K562 (cell line): ENCODE data around the gene TM4SF5.
A peak's percentile ranks its signal among the peaks of the same experiment; 100 is the strongest.

ENCODE experiments used
- BHLHE40 ChIP-seq: IDR thresholded peaks from 2 replicates; pipeline ENCODE4 v1.6.1; 2011; ENCODE audit warnings: low read length, improper control_type of control experiment
- EGR1 ChIP-seq: fragments of 450-650 bp; conservative IDR thresholded peaks from 2 replicates; pipeline ENCODE4 v1.6.1; 2017; ENCODE audit warnings: mild to moderate bottlenecking
- HCFC1 ChIP-seq: IDR thresholded peaks from 2 replicates; pipeline ENCODE4 v1.6.1; 2012; ENCODE audit warnings: low read depth, low read length, improper control_type of control experiment
- JUNB ChIP-seq: fragments of 450-650 bp; formaldehyde crosslinking; conservative IDR thresholded peaks from 2 replicates; pipeline ENCODE4 v1.4.0; 2020; ENCODE audit warnings: mild to moderate bottlenecking
- PHB2 ChIP-seq: fragments of 450-650 bp; IDR thresholded peaks from 2 replicates; pipeline ENCODE4 v1.6.1; 2017; ENCODE audit warnings: low read depth
- TRIM28 ChIP-seq: fragments of 450-650 bp; IDR thresholded peaks from 2 replicates; pipeline ENCODE4 v1.6.1; 2017
- ZNF766 ChIP-seq: fragments of 200-800 bp; sonication (Bioruptor generic); conservative IDR thresholded peaks from 2 replicates; pipeline ENCODE4 v1.6.1; 2016; ENCODE audit warnings: missing genetic modification characterization, missing compliant biosample characterization
- TF ChIP-seq, protein P1 (sequence below): fragments of 450-650 bp; IDR thresholded peaks from 2 replicates; pipeline ENCODE4 v1.6.1; 2016; ENCODE audit warnings: mild to moderate bottlenecking, moderate library complexity
- TF ChIP-seq, protein P2 (sequence below): fragments of 250-450 bp; sonication (Bioruptor Pico); IDR thresholded peaks from 2 replicates; pipeline ENCODE4 v1.5.0; 2022; ENCODE audit warnings: mild to moderate bottlenecking

DNA sequence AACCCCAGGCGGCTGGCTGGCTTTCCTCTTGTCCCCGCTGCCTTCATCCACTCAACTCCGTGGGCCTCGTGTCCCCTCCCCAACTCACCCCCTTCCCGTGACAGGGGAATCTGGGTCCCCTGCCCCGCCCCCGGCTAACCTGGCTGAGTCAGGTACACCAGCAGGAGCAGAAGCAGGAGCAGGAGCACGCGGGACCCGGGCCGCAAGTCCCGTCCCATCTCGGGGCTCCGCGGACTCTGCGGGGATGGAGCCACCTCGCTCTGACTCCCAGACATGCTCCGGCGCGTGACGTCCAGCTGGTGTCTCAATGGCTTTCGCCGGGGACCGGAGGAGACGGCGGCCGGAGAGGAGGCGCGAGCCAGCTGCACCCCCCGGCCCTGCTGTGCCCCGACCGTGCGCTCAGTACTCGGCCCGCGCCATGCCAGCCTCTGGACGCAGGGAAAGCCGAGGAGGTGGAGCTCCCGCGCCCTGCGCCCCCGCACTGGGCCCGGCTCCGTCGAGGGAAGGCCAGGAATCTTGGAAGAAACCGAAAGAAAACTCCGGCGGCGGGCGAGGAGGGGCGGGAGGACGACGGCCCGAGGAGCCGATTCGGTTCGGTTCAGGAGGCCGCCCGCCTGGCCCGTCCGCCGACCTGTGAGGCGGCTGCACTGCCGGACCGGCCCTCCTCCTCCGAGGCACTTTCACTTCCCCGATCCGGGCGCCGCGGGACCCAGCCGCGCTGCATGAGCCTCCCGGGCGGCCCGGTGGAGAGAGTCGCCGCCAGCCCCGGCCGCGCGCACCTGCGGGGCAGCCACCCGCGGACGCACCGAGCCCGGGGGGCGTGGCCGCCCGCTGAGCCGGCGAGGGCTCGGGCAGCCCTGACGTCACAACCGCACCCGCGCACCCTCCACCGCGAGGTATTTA lies 32.3 kb upstream of the TM4SF5 start, which contains the start of the genes CXCL16 and ZMYND15:
- no peak for TF ChIP-seq TRIM28
- TF ChIP-seq JUNB, result no peak
- no peak for TF ChIP-seq ZNF766 (CRISPR knock-in tag)
- no peak for TF ChIP-seq PHB2
- no peak for TF ChIP-seq BHLHE40
- TF ChIP-seq, protein P1, sequence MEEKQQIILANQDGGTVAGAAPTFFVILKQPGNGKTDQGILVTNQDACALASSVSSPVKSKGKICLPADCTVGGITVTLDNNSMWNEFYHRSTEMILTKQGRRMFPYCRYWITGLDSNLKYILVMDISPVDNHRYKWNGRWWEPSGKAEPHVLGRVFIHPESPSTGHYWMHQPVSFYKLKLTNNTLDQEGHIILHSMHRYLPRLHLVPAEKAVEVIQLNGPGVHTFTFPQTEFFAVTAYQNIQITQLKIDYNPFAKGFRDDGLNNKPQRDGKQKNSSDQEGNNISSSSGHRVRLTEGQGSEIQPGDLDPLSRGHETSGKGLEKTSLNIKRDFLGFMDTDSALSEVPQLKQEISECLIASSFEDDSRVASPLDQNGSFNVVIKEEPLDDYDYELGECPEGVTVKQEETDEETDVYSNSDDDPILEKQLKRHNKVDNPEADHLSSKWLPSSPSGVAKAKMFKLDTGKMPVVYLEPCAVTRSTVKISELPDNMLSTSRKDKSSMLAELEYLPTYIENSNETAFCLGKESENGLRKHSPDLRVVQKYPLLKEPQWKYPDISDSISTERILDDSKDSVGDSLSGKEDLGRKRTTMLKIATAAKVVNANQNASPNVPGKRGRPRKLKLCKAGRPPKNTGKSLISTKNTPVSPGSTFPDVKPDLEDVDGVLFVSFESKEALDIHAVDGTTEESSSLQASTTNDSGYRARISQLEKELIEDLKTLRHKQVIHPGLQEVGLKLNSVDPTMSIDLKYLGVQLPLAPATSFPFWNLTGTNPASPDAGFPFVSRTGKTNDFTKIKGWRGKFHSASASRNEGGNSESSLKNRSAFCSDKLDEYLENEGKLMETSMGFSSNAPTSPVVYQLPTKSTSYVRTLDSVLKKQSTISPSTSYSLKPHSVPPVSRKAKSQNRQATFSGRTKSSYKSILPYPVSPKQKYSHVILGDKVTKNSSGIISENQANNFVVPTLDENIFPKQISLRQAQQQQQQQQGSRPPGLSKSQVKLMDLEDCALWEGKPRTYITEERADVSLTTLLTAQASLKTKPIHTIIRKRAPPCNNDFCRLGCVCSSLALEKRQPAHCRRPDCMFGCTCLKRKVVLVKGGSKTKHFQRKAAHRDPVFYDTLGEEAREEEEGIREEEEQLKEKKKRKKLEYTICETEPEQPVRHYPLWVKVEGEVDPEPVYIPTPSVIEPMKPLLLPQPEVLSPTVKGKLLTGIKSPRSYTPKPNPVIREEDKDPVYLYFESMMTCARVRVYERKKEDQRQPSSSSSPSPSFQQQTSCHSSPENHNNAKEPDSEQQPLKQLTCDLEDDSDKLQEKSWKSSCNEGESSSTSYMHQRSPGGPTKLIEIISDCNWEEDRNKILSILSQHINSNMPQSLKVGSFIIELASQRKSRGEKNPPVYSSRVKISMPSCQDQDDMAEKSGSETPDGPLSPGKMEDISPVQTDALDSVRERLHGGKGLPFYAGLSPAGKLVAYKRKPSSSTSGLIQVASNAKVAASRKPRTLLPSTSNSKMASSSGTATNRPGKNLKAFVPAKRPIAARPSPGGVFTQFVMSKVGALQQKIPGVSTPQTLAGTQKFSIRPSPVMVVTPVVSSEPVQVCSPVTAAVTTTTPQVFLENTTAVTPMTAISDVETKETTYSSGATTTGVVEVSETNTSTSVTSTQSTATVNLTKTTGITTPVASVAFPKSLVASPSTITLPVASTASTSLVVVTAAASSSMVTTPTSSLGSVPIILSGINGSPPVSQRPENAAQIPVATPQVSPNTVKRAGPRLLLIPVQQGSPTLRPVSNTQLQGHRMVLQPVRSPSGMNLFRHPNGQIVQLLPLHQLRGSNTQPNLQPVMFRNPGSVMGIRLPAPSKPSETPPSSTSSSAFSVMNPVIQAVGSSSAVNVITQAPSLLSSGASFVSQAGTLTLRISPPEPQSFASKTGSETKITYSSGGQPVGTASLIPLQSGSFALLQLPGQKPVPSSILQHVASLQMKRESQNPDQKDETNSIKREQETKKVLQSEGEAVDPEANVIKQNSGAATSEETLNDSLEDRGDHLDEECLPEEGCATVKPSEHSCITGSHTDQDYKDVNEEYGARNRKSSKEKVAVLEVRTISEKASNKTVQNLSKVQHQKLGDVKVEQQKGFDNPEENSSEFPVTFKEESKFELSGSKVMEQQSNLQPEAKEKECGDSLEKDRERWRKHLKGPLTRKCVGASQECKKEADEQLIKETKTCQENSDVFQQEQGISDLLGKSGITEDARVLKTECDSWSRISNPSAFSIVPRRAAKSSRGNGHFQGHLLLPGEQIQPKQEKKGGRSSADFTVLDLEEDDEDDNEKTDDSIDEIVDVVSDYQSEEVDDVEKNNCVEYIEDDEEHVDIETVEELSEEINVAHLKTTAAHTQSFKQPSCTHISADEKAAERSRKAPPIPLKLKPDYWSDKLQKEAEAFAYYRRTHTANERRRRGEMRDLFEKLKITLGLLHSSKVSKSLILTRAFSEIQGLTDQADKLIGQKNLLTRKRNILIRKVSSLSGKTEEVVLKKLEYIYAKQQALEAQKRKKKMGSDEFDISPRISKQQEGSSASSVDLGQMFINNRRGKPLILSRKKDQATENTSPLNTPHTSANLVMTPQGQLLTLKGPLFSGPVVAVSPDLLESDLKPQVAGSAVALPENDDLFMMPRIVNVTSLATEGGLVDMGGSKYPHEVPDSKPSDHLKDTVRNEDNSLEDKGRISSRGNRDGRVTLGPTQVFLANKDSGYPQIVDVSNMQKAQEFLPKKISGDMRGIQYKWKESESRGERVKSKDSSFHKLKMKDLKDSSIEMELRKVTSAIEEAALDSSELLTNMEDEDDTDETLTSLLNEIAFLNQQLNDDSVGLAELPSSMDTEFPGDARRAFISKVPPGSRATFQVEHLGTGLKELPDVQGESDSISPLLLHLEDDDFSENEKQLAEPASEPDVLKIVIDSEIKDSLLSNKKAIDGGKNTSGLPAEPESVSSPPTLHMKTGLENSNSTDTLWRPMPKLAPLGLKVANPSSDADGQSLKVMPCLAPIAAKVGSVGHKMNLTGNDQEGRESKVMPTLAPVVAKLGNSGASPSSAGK, result peak; percentile 27; the same call in 1 of the 2 replicates
- no peak for TF ChIP-seq HCFC1
- TF ChIP-seq EGR1, result peak; percentile 55; the same call in 1 of the 2 replicates
- TF ChIP-seq, protein P2, sequence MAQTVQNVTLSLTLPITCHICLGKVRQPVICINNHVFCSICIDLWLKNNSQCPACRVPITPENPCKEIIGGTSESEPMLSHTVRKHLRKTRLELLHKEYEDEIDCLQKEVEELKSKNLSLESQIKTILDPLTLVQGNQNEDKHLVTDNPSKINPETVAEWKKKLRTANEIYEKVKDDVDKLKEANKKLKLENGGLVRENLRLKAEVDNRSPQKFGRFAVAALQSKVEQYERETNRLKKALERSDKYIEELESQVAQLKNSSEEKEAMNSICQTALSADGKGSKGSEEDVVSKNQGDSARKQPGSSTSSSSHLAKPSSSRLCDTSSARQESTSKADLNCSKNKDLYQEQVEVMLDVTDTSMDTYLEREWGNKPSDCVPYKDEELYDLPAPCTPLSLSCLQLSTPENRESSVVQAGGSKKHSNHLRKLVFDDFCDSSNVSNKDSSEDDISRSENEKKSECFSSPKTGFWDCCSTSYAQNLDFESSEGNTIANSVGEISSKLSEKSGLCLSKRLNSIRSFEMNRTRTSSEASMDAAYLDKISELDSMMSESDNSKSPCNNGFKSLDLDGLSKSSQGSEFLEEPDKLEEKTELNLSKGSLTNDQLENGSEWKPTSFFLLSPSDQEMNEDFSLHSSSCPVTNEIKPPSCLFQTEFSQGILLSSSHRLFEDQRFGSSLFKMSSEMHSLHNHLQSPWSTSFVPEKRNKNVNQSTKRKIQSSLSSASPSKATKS, result no peak
